GM18861 (cell line): Measurements from ENCODE around the gene NABP1.
A peak's percentile ranks its signal among the peaks of the same experiment; 100 is the strongest.

ENCODE experiments used
- ATAC-seq: cut with Tn5 transposase; IDR thresholded peaks from one replicate; pipeline ENCODE4 v1.9.1; 2021; ENCODE audit not compliant: unreplicated experiment

NABP1 gene

GRCh38 chr2:191678437-191679100, 633 bp downstream of the NABP1 start:
- ATAC-seq = no peak

- ATAC-seq = peak; percentile 30
Observed at GRCh38 chr2:191679818-191680600, 2.1 kb downstream of the NABP1 start.

GRCh38 chr2:191680639-191681038, 2.7 kb downstream of the NABP1 start:
- no peak for ATAC-seq

GRCh38 chr2:191682126-191682525, 4.2 kb downstream of the NABP1 start:
- ATAC-seq = no peak

GRCh38 chr2:191686066-191686465, 8.1 kb downstream of the NABP1 start:
- ATAC-seq = no peak

GRCh38 chr2:191686729-191687128, 8.8 kb downstream of the NABP1 start:
- ATAC-seq = no peak

- no peak for ATAC-seq
Observed at GRCh38 chr2:191687867-191688266, 9.9 kb downstream of the NABP1 start.

GRCh38 chr2:191688934-191689695, 11.2 kb downstream of the NABP1 start:
- no peak for ATAC-seq

- ATAC-seq = no peak
Observed at GRCh38 chr2:191690327-191690726, 12.4 kb downstream of the NABP1 start.

GRCh38 chr2:191691016-191691735, 13.2 kb downstream of the NABP1 start:
- peak; percentile 81 for ATAC-seq

GRCh38 chr2:191691898-191692297, 14.0 kb downstream of the NABP1 start:
- ATAC-seq = no peak

GRCh38 chr2:191692502-191693115, 14.7 kb downstream of the NABP1 start:
- ATAC-seq = no peak

- ATAC-seq = no peak
Observed at GRCh38 chr2:191693166-191693565, 15.2 kb downstream of the NABP1 start.

- no peak for ATAC-seq
Observed at GRCh38 chr2:191693778-191694177, 15.8 kb downstream of the NABP1 start.

- no peak for ATAC-seq
Observed at GRCh38 chr2:191696001-191696400, 18.1 kb downstream of the NABP1 start.

GRCh38 chr2:191696966-191697365, 19.0 kb downstream of the NABP1 start:
- no peak for ATAC-seq

GRCh38 chr2:191697870-191698269, 19.9 kb downstream of the NABP1 start:
- no peak for ATAC-seq

GRCh38 chr2:191699341-191699945, 21.5 kb downstream of the NABP1 start:
- no peak for ATAC-seq

- ATAC-seq = no peak
Observed at GRCh38 chr2:191701029-191701428, 23.1 kb downstream of the NABP1 start.

- ATAC-seq = no peak
Observed at GRCh38 chr2:191701696-191702095, 23.8 kb downstream of the NABP1 start.
